Islet of Langerhans (tissue), 1 donor: ENCODE results near the gene IFRD2.
"Not testable (repeated sequence)": the region's sequence is repeated elsewhere in the genome, so short reads cannot be mapped to it uniquely, and the experiment has no call there.

Experiments used
- FAIRE-seq: peaks from one replicate; lab custom pipeline; 2011; peaks lifted over from hg19 to GRCh38; lab: Jason Lieb, UNC

Gene IFRD2

GRCh38 chr3:50279255-50280016 is 12.8 kb downstream of the IFRD2 start:
- no peak for FAIRE-seq

GRCh38 chr3:50278880-50279224 is 13.4 kb downstream of the IFRD2 start, which contains the start of gene LSMEM2:
Gene LSMEM2 (plus strand): TSS chr3:50279087. CDS start chr3:50279114, 27 bp downstream.
- FAIRE-seq: no peak

DNA sequence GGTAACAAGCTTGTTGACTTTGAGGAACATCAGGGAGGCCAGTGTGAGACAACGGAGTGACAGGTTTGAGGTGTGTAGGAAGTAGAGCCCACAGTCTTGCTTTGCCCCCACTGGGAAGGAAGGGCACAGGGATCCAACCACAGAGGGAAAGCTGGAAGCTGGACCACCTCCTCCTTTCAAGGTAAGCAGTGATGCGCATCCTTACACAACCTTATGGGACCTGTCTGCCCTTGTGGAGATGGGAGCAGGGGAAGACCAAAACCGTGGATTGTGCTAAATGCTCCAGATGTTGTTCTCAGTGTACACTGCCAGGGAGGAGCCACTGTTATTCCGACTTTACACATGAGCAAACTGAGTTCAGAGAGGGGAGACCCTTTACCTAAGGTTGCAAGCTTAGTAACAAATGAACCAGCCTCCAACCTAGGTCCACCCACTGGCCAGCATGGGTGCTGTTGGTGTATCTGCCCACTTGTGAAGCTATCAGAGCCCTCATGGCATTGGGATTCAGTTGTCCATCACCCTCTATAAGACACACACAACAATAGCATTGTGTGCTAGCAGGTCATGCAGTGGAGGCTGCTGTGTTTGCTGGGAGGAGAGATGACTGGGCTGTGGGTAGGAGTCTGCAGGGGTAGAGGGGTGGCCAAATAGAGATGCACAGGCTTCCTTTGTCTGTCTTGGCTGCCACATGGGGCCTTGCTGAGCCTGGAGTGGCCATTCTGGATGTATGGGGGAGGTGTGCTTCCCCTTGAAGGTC is 13.9 kb downstream of the IFRD2 start:
- FAIRE-seq: no peak

- no peak for FAIRE-seq
These were observed 15.5 kb downstream of the IFRD2 start for GRCh38 chr3:50276762-50277101.

- no peak for FAIRE-seq
These were observed 16.1 kb downstream of the IFRD2 start for GRCh38 chr3:50275996-50276761.

GRCh38 chr3:50275141-50275995 is 16.9 kb downstream of the IFRD2 start:
- no peak for FAIRE-seq

GRCh38 chr3:50274371-50275104 is 17.7 kb downstream of the IFRD2 start:
- FAIRE-seq: no peak

GRCh38 chr3:50273689-50274065 is 18.6 kb downstream of the IFRD2 start:
- FAIRE-seq: no peak

- no peak for FAIRE-seq
These were observed 19.1 kb downstream of the IFRD2 start for GRCh38 chr3:50272911-50273688.

GRCh38 chr3:50272538-50272910 is 19.7 kb downstream of the IFRD2 start:
- FAIRE-seq: not testable (repeated sequence)

- FAIRE-seq: no peak
These were observed 20.8 kb downstream of the IFRD2 start for GRCh38 chr3:50271314-50271936.

- no peak for FAIRE-seq
These were observed 21.6 kb downstream of the IFRD2 start for GRCh38 chr3:50270422-50271224.

- FAIRE-seq: no peak
These were observed 22.2 kb downstream of the IFRD2 start for GRCh38 chr3:50269977-50270413.

- no peak for FAIRE-seq
These were observed 22.8 kb downstream of the IFRD2 start for GRCh38 chr3:50269460-50269859.

DNA sequence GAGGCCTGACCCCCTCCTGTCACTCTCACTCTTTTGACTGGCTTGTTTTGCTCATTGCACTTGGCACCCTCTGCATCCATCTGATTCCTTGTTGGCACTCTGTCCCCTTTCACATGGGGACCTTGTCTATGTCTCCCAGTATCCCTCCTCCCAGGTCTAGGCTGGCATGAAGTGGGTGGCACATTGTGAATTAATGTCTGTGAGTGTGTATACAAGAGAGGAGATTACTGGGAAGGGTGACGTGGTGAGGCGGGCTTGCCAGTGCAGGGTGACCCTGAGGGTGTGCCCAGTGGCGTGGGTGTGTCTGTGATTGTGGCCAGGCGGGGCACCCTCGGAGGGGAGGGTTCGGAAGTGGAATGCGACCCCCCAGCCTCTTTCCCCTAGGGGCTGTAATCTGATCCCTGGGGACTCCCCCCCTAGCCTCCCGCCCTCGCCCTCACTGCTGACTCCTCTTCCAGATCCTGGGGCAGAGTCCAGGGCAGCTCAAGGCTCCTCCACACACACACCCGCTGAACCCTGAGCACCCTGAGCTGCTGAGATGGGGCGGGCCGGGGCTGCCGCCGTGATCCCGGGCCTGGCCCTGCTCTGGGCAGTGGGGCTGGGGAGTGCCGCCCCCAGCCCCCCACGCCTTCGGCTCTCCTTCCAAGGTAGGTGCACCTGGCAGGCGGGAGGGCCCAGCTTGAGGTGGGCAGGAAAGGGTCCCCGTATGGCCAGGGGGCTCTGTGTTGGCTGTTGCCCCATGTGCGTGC is 23.4 kb downstream of the IFRD2 start, which contains the start of gene SEMA3B:
SEMA3B (plus strand) TSS at position 445 of the 749 bp plus-strand sequence; CDS start at position 539, 94 bp downstream.
- no peak for FAIRE-seq

- no peak for FAIRE-seq
These were observed 24.0 kb downstream of the IFRD2 start for GRCh38 chr3:50268276-50268675.

- FAIRE-seq: no peak
These were observed 24.8 kb downstream of the IFRD2 start for GRCh38 chr3:50267280-50267913.

DNA sequence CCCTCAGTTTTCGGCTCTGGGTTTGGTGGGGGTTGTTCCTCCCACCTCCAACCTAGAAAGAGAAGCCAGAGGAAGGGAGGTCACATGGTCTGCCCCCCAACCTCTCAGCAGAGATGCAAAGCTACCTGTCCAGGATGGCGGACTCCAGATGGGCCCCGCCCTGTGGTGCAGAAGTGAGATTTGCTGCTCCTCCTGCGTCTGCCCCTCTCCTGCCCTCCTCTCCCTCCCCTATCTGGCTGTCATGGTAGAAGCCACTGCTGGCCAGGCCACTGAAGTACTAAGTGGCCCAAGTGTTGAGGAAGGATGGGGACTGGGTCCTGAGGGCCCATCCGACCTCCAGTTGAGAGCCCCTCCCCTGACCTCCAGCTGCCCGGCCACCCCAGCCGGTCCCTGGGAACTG is 25.4 kb downstream of the IFRD2 start:
- FAIRE-seq: no peak
